Measurements from ENCODE around the gene PAIP2.
"Not testable (repeated sequence)": the region's sequence is repeated elsewhere in the genome, so short reads cannot be mapped to it uniquely, and the experiment has no call there.

Gene PAIP2

DNA sequence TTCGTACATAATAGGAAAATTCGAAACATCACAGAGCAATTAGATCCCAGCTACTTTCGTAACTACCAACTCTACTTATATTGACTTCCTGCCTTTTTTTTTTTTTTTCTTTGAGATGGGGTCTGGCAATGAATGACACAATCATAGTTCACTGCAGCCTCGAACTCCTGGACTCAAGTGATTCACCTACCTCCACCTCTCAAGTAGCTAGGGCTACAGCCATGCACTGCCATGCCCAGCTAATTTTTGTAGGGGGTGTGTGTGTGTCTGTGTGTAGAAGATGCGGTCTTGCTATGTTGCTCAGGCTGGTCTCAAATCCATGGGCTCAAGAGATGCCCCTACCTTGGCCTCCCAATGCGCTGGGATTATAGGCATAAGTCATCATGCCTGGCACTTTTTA, 5.8 kb upstream of the PAIP2 start:
- DNase-seq = no peak

DNA sequence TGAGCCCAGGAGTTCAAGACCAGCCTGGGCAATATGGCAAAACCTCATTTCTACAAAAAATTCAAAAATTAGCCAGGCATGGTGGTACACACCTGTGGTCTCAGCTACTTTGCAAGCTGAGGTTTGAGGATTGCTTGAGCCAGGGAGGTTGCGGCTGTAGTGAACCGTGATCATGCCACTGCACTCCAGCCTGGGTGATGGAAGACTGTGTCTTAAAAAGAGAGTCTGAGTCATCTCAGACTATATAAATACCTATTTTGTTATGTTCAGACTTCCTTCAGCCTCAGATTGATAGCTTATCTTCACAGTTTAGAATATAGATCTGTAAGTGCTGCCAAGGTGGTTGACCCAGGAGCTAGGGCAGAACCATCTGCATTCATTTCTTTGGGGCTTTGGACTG, 1.6 kb upstream of the PAIP2 start:
- DNase-seq = no peak

DNA sequence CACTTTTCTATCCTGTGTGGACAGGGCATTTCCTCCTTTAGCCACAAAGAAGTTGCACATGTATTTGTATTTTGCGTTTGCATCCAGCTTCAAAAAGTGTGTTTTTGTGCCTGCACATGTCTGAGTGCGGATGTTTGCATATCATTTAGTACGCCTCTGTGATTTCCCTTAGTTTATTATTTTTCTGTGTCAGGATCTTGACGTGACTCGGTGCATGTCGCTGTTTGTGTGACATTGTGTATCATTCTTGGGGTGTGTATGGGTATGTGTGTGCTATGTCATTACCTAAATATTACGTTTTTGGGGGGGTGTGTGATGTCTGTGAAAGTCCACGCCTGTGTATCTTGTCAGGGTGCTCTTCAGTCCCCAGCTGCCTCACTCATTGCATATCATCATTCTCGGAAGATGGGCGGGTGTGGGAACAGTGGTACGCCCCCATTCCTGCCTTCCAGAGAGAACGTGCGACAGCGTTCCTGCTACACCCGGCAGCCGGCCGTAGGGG, 416 bp upstream of the PAIP2 start:
- no peak for DNase-seq

DNA sequence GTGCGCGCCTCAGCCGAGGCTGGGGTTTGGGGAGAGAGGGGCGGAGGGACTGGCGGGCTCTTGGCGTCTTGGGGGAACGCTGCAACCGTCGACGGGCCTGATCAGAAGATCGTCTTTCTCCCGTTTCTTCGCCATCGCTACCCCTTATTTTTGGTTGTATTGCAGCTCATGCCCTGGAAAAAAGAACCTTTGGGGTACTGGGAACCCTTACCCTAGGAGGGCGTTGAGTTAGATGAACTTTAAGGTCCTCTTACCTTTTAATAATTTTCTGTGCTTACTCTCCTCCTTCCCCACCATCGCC, 719 bp downstream of the PAIP2 start:
- peak; percentile 85 for DNase-seq

DNA sequence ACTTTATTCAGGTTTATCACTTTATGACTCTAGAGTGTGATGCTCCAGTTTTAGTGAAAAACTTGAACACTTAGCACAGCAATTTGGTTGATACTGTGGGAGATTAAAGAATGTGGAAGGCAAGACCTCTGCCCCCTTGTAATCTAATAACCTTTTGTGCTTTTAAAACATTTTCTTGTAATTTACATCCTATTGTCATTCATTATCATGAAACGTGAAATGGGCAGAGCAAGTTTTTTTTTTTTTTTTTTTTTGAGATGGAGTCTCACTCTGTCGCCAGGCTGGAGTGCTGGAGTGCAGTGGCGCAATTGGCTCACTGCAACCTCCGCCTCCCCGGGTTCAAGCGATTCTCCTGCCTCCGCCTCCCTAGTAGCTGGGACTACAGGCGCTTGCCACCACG, 1.8 kb downstream of the PAIP2 start:
- DNase-seq = no peak

DNA sequence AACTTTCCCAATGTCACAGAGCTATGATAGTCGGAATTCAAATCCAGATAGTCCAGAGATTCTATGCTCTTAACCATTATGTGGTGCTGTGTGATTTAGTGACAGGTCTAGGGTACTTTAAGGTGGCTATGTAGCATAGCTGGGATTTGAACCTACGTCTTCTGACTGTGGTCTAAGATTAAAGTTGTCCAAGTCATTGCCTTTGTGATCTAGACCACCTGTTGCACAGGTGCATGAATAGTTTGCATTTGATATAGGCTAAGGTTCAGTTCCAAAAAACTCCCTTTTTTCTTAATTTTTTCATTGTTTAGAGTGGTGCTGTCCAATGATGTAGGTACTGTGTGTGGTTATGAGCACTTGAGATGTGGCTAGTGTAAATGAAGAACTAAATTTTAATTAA, 2.5 kb downstream of the PAIP2 start:
- no peak for DNase-seq

DNA sequence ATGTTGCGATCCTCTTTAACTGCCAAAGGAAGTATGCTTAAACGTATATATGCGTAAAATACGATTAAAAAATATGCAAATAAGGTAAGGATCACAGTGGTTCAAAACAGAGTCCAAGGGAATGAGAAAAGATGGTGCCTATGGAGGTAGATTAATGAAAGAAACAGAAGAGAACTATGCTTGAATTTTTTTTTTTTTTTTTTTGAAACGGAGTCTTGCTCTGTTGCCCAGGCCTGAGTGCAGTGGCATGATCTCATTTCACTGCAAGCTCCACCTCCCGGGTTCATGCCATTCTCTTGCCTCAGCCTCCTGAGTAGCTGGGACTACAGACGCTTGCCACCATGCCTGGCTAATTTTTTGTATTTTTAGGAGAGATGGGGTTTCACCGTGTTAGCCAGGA, 3.8 kb downstream of the PAIP2 start:
- not testable (repeated sequence) for DNase-seq

DNA sequence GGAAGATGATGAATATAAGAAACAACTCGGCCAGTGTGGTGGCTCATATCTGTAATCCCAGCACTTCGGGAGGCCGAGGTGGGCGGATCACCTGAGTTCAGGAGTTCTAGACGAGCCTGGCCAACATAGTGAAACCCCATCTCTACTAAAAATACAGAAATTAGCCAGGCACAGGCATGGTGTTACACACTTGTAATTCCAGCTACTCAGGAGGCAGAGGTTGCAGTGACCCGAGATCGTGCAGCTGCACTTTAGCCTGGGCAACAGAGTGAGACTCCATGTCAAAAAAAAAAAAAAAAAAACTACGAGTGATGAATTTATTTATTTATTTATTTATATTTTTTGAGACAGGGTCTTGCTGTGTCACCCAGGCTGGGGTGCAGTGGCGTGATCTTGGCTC, 6.2 kb downstream of the PAIP2 start:
- not testable (repeated sequence) for DNase-seq

DNA sequence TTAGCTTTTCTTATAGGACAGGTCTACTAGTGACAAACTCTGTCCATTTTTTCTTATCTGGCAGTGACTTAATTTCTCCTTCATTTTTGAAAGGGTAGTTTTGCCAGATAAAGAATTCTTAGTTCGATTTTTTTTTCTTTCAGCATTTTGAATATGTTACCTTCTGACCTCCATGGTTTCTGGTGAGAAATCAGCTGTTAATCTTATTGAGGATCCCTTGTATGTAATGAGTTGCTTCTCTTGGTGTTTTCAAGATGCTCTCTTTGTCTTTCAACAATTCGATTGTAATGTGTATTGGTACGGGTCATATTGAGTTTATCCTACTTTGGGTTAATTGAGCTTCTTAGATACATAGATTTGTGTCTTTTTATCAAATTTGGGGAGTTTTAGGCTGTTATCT, 12.5 kb downstream of the PAIP2 start:
- no peak for DNase-seq

DNA sequence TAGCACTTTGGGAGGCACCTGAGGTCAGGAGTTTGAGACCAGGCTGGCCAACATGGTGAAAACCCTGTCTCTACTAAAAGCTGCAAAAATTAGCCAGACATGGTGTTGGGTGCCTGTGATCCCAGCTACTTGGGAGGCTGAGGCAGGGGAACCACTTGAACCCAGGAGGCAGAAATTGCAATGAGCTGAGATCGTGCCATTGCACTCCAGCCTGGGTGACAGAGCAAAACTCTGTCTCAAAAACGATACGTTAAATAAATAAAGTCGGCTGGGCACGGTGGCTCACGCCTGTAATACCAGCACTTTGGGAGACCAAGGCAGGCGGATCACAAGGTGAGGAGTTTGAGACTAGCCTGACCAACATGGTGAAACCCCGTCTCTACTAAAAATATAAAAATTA, 14.2 kb downstream of the PAIP2 start:
- DNase-seq = not testable (repeated sequence)

DNA sequence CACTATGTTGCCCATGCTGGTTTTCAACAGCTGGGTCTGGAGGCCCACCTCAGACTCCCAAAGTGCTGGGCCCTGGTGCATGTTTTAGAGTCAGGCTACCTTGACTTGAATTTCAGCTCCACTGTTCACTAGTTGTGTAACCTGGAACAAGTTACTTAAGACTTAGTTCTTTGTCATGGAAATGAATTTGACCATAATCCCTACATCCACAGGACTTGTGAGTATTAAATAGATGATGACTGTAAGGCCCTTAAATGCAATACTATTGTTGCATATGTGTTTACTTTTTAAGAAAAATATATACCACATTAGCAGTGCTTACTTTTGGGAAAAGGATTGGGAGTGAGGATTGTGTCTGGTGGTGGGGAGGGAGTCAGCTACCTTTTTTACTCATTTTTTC, 16.4 kb downstream of the PAIP2 start:
- DNase-seq = no peak

DNA sequence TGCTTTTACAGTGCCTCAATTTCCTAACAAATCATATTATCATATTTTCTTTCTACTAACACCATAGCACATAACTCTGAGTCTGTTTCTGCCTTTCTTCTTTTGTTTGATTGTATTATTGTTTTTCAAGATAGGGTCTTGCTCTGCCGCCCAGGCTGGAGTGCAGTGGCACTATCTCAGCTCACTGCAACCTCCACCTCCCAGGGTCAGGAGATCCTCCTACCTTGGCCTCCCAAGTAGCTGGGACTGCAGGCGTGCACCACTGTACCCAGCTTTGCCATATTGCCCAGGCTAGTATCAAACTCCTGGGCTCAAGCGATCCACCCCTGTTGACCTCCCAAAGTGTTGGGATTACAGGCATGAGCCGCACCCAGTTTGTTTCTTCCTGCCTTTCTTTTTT, 18.7 kb downstream of the PAIP2 start:
- no peak for DNase-seq

DNA sequence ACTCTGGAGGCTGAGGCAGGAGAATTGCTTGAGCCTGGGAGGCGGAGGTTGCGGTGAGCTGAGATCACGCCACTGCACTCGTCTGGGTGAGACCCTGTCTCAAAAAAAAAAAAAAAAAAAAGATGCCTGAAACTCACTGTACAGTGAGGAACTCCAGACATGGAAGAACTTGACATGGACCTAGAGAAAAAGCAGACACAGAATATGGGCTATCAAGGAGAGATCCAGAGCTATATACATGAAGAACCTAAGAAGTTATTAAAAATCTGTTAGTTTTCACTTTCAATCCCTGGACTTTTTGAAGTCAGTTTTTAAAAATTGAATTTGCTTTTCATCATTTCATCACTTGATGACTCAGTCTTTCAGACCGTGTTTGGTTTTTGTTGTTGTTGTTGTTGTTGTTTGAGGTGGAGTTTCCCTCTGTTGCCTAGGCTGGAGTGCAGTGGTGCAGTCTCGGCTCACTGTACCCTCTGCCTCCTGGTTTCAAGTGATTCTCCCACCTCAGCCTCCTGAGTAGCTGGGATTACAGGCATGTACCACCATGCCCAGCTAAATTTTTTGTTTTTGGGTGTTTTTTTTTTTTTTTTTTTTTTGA, 20.3 kb downstream of the PAIP2 start:
- no peak for DNase-seq

DNA sequence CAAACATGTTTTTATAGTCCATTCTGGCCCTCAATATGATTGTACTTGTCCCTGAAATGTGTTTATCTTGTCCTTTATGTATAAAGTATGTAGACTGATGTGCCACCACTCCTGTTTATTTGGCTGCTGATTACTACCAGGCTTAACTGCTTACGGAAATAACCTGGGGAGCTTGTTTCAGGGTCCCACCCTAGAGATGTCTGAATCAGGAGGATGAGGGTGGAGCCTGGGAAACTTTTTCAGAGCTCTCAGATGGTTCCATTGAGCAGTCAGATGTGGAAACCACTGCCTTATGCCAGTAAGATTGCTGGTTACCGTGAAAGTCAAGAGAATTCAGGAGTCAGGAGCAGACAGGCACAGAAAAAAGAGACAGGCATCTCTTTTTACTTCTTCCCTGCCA, 22.3 kb downstream of the PAIP2 start:
- no peak for DNase-seq

DNA sequence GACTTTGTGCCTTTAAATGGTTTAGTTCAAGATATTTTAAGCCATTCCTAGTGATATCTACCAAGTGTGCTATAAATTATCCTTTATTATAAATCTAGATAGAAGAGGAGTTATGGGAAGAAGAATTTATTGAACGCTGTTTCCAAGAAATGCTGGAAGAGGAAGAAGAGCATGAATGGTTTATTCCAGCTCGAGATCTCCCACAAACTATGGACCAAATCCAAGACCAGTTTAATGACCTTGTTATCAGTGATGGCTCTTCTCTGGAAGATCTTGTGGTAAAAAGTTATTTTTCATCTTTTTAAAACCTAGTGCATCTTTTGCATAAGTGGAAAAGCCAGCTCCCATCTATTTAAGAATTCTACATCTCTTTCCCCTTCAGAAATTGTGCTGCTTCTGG, 22.8 kb downstream of the PAIP2 start:
- no peak for DNase-seq

DNA sequence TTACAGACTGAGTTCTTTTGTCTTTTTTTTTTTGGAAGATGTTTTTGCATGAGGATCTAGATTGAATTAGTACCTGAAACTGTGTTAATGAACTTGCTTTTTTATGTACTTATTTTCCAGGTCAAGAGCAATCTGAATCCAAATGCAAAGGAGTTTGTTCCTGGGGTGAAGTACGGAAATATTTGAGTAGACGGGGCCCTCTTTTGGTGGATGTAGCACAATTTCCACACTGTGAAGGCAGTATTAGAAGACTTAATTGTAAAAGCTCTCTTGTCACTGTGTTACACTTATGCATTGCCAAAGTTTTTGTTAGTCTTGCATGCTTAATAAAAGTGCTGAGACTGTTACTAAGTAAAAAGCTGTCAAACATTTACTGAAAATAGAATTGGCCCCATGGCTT, 27.0 kb downstream of the PAIP2 start:
- DNase-seq = no peak

DNA sequence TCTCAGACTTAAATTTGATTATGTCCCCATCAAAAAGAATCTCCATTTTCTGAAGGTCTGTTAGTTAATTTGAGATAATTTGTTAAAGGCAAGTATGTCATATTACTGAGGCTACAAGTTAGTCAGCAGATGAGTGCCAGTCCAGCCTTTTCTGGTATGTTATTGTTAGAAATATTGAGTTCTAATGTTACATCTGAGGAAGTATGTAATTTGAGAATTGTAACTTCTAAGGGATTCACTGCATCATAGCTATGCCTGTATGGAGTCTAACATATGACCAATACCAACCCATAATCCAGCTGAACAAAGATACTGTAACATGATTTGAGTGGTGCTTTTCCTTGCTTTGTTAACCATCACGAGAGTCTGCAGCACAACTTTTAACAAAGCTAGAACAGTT, 27.5 kb downstream of the PAIP2 start:
- DNase-seq = no peak

DNA sequence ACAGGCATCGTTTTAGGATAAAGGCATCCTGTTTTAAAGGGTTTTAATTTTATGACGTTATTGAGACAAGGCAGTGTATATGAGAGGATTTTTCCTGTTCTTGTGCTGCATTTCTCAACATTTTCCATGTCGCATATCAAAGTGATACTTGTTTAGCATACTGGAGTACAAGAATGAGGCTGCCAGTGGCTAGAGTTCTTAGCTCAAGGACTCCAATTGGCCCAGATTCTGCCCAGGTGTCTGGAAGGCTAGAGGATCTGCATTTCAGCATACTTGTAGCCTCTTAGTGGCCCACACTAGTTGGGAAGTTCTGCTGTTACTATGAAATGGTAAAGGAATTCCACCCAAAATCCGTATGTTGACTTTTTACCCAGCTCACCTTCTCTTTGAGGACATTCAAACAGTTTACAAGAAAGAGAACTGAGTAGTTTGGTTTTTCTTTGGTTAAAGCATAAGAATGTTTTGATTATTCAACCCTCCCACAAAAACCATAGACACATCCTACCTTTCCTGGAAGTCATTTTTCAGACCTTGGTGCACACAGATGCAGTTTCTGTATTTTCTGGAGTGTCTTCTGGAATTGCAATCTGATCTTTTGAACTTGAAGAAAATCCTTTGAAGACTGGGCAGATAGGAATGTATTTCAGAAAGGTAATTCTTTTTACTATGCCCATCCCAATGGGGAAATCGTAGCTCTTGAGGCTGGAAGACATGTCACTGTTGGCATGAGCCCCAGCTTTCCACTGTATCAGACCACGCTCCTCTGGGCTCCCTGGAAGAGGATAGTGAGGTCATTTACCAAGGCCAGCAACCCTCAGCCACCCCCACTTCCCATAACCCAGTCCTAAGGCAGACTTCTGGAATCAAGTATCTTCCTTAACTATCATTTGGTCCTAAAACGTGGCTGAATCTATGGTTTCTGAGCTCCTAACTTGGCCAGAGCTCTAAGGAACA, 30.1 kb downstream of the PAIP2 start:
- no peak for DNase-seq

DNA sequence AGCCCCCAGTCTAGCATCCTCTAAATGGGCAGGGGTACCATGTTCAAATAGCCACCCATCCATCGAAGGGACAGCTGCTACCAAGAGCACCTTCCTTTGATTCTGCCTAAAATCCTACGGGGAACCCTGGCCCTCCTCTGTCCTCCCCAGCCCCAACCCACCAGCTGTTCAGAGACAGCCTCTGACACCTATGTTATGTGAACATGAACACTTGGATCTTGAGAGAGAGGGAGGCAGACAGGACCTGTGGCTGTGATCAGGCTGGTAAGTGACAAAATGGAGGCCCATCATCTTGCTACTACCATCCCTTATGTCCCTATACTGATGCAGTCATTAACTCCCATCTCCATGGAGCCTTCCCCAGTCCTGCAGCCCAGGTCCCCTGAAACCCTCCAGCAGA, 33.3 kb downstream of the PAIP2 start:
- DNase-seq = no peak

DNA sequence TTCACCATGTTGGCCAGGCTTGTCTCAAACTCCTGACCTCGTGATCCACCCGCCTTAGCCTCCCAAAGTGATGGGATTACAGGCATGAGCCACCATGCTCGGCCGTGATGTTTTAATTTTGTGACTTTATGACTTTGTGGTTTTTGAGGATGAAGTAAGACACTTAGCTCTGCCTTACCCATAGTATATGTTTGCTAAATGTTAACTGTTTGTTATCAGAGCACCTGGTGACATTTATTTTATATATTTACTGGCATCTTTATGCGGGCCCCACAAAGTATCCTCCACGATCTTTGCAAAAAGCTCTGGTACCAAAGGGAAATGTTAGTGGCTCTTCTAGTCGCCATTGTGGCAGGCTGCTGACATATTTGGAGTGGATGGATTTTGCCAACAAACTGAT, 34.7 kb downstream of the PAIP2 start:
- no peak for DNase-seq

DNA sequence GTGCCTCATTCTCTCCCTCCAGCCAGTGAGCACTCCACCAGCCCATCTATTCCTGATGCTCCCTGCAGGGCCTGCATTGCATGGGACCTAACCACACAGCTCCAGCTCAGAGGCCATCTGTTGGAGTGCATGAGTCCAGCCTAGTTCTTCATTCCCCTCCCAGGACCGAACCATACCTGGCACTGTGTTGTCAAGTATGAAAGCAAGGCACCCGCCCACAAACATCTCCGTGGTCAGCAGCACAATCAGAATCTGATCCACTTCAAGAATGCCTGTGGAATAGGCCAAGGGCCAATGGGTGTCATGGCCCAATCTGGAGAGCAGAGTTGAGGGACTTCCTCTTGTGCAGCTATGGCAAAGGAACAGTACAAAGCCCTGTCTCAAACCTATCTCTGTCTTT, 35.6 kb downstream of the PAIP2 start:
- no peak for DNase-seq

DNA sequence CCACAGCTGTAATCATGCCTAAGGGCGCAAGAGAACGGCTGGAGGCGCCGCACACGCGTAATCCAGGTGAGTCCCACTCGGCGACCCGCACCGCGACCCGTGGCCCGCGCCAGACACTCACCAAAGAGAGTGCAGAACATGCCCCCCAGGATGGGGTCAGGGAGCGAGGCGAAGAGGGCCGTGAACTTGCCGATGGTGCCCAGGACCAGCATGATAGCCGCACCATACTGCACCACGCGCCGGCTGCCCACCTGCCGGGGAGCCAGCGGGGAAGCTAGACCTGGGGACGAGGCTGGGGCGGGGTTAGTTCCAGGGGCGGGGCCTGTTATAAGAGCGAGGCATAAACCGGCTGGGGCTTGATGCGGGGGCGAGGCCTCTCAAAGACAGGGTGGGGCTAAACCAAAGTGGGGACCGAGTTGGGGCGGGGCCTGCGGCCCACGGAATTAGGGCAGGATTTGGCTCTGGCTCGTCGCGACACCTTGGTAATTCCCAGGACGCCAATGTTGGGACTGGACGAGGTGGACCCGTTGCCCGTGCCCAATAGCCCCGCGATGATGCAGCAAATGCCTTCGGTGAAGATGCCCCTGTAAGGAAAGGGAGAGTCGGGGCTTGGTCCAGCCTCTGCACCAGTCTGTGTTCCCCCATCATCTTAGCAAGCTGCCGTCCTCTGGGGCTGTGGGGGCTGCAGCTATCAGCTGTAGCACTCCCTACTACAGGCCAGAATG, 36.6 kb downstream of the PAIP2 start:
- DNase-seq = no peak

DNA sequence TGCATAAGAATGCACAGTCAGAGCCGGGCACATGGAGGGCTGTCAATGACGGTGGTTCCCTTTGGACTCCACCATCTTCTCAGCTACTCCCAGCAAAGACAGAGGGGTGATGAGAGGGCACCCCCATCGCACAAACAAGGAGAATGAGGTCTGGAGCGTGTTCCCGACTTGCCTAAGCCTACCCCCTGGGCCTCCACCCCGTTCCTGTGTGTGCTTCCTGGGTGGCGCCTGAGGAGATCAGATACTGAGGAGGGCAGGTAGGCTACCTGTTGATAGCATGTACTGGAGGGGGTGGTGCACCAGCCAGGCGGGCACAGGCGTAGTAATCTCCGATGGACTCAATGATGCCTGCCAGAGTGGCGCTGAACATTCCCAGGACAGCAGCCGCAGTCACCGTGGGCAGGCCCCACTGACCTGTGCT, 37.3 kb downstream of the PAIP2 start:
- no peak for DNase-seq
